Cardiac muscle cell (in vitro differentiated cells and primary cell): Measurements from ENCODE around the gene ACTN1. TPM values are rescaled to one million over a fixed set of nuclear protein-coding genes. Genes with fewer than 3 reads are reported as not detected.

ENCODE experiments used
- DNase-seq, 2 donors: peaks; one replicate each; pipeline versions ENCODE4 v3.0.0 to v3.0.0-alpha.2; 2010 to 2017; ENCODE audit warnings: low read depth in 1 of 2, low spot score in 1 of 2
- H3K27ac ChIP-seq: fragments of 200-600 bp; sonication (generic); 2 replicates; pipeline ENCODE4 v1.5.1; 2016
- H3K27me3 ChIP-seq: fragments of 200-600 bp; sonication (generic); 2 replicates; pipeline ENCODE4 v1.6.0; 2016; ENCODE audit warnings: control low read depth
- H3K36me3 ChIP-seq: fragments of 200-600 bp; sonication (generic); 2 replicates; pipeline ENCODE4 v1.5.1; 2016; ENCODE audit warnings: control low read depth
- H3K4me1 ChIP-seq: fragments of 200-600 bp; sonication (generic); 2 replicates; pipeline ENCODE4 v1.8.1; 2017; ENCODE audit warnings: low read depth, mild to moderate bottlenecking, mixed run types
- H3K4me3 ChIP-seq: fragments of 200-600 bp; sonication (generic); 2 replicates; pipeline ENCODE4 v1.5.1; 2016; ENCODE audit warnings: mild to moderate bottlenecking
- H3K9me3 ChIP-seq: fragments of 200-600 bp; sonication (generic); 2 replicates; pipeline ENCODE4 v1.5.1; 2017; ENCODE audit warnings: low read depth, mild to moderate bottlenecking, control low read depth
- CTCF ChIP-seq: IDR thresholded peaks from 2 replicates; pipeline ENCODE4 v1.5.1; 2012; ENCODE audit warnings: low read depth, mild to moderate bottlenecking, low read length
- polyA plus RNA-seq: library from polyadenylated mRNA; unstranded; fragments of >200 nt; fragmentation: Nextera tagmentation; extraction: Ambion mirVana; gene quantifications from 2 replicates; pipeline ENCODE4 v1.2.1, GENCODE V29; 2016
- total RNA-seq: library from RNA; depleted of rRNA; stranded (reverse); fragments of >200 nt; gene quantifications from 2 replicates; pipeline ENCODE4 v1.2.3, GENCODE V29; 2016

Gene ACTN1
- total and polyA plus RNA-seq, 2 experiments from 2014 or later, result 167 to 202 TPM

GRCh38 chr14:68921666-68922065, 57.4 kb downstream of the ACTN1 start:
- Histone ChIP-seq H3K36me3 (peaks cover 11% of the 10 kb centered on the region), H3K4me3 (no peak overlapping the region), H3K9me3 (no peaks in the 10 kb centered on the region), H3K27ac (peak overlapping the region; percentile 99), H3K4me1 (peaks cover 34% of the 10 kb centered on the region), H3K27me3 (no peaks in the 10 kb centered on the region)
- TF ChIP-seq CTCF, result peak; percentile 13
- peak in 1 of 2 donors; percentile 44 for DNase-seq

GRCh38 chr14:68921049-68921448, 58.1 kb downstream of the ACTN1 start:
- Histone ChIP-seq H3K9me3 (no peaks in the 10 kb centered on the region), H3K27ac (peak overlapping the region; percentile 99), H3K36me3 (peaks cover 11% of the 10 kb centered on the region), H3K4me3 (no peak overlapping the region), H3K4me1 (peaks cover 34% of the 10 kb centered on the region), H3K27me3 (no peaks in the 10 kb centered on the region)
- DNase-seq, result no peak
- TF ChIP-seq CTCF, result no peak

GRCh38 chr14:68919129-68919927, 59.8 kb downstream of the ACTN1 start:
- no peak for DNase-seq
- no peak overlapping the region for H3K4me3 ChIP-seq
- TF ChIP-seq CTCF, result no peak
- H3K27ac ChIP-seq, result peak overlapping the region; percentile 30
- H3K36me3 ChIP-seq, result peaks cover 6% of the 10 kb centered on the region
- no peaks in the 10 kb centered on the region for H3K27me3 ChIP-seq
- H3K4me1 ChIP-seq, result peaks cover 29% of the 10 kb centered on the region
- no peaks in the 10 kb centered on the region for H3K9me3 ChIP-seq

- H3K27ac ChIP-seq, result no peak overlapping the region
- peaks cover 6% of the 10 kb centered on the region for H3K36me3 ChIP-seq
These were observed 60.5 kb downstream of the ACTN1 start for GRCh38 chr14:68918612-68919011.

GRCh38 chr14:68916358-68916941, 62.7 kb downstream of the ACTN1 start:
- Histone ChIP-seq H3K4me1 (peaks cover 3% of the 10 kb centered on the region), H3K4me3 (no peak overlapping the region), H3K27ac (no peak overlapping the region), H3K27me3 (no peaks in the 10 kb centered on the region), H3K9me3 (no peaks in the 10 kb centered on the region), H3K36me3 (peaks cover 6% of the 10 kb centered on the region)
- no peak for DNase-seq
- no peak for TF ChIP-seq CTCF

More at GRCh38 chr14:68918612-68919011, 60.5 kb downstream of the ACTN1 start:
- Histone ChIP-seq H3K4me1 (peaks cover 22% of the 10 kb centered on the region), H3K4me3 (no peak overlapping the region), H3K27me3 (no peaks in the 10 kb centered on the region), H3K9me3 (no peaks in the 10 kb centered on the region)
- DNase-seq, result no peak
- TF ChIP-seq CTCF, result no peak
